Muscle of arm (tissue), 12 donors: ENCODE results near the gene OTUD1. TPM values are rescaled to one million over a fixed set of nuclear protein-coding genes. Genes with fewer than 3 reads are reported as not detected.

ENCODE experiments used
- DNase-seq: peaks from one replicate; pipeline ENCODE4 v3.0.0-alpha.2; 2013
- polyA plus RNA-seq, 12 donors: library from polyadenylated mRNA; unstranded; fragments of 120-200 nt; gene quantifications; one replicate each; pipeline ENCODE4 v1.2.1, GENCODE V29; 2013; ENCODE audit not compliant: insufficient read length in 12 of 12

OTUD1 gene
- polyA plus RNA-seq, 12 donors, result 11.7 to 440 (median 54.3) TPM

DNA sequence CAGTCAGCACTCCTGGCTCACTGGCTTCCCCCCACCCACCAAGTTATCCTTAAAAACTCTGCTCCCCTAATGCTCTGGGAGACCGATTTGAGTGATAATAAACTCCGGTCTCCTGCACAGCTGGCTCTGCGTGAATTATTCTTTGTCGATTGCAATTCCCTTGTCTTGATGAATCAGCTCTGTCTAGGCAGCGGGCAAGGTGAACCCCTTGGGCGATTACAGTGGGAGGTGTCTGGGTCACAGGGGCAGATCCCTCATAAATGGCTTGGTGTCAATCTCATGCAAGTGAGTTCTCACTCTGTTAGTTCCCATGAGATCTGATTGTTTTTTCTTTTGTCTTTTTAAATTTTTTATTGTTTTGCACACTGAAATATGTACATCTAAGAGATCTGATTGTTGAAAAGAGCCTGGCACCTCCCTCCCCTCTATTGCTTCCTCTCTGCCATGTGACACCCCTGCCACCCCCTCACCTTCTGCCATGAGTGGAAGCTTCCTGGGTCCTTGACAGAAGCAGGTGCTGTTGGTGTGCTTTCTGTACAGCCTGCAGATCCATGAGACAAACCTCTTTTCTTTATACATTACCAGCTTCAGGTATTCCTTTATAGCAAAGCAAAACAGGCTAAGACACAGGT, 20.5 kb downstream of the OTUD1 start:
- DNase-seq, result no peak

DNA sequence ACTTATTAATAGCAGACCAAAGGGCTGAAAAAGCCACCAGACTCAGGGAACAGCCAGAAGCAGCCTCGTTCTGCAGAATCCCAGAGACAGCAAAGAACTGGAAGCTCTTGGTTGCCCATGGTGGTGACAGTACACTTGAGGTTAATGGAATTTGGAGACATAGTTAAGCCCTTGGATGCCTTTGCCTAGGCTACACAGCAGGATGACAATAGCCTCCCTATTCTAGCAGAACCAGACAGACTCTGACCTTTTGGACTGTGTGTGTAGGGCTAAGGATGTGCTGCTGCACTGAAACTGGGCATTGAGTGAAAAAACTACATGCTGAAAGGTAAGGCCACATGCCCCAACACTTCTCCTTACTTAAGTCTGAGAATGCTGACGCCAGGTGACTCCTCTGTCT, 22.7 kb downstream of the OTUD1 start:
- DNase-seq, result no peak

DNA sequence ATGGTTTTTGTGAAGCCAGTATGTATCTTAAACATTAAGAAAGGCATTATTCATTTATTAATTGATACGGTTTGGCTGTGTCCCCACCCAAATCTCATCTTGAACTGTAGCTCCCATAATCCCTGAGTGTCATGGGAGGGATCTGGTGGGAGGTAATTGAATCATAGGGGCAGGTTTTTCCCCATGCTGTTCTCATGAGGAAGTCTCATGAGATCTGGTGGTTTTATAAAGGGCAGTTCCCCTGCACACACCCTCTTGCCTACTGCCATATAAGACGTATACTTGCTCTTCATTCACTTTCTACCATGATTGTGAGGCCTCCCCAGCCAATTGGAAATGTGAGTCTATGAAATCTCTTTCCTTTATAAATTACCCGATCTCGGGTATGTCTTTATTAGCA, 28.1 kb downstream of the OTUD1 start:
- DNase-seq, result no peak

DNA sequence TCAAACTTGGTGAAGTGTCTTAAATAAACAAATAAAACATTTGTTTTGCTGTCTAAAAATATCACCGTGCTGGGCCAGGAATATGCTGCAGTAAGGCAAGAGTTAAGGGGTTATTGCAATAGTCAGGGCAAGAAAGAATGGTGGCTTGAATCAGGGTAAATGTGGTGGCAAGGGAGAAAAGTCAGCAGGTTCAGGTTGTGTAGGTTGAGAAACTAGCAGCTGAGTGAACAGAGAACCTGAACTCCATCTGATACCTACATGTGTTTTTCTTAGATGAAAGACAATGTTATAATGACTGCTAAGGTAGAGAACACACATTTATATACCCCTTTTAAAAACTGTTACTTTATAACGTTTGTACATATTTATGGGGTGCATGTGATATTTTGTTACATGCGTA, 28.7 kb downstream of the OTUD1 start:
- DNase-seq, result no peak

DNA sequence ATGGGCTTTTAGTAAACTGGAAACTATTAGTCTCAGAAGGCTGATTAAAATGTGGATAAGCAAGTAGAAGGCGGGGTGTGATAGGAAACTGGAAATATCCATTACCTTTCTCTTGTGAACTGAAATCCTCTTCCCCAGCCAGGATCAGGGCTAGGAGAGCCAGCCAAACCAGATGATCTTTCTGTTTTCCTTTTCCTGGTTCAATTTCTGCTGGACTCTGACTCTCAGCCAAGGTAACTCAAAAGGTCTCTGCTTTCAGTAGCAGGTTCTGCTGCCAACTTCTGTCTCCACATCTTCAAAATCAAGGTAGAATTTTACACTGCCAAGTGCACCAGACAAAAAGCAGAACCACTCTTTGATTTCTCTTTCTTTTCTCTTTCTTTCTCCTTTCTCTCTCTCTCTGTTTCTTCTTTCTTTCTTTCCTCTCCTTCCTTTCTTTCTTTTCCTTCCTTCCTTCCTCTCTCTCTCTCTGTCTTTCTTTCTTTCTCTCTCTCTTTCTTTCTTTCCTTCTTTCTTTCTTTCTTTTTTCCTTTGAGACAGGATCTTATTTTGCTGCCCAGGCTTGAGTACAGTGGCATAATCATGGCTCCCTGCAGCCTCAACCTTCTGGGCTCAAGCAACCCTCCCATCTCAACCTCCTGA, 30.8 kb downstream of the OTUD1 start:
- DNase-seq, result no peak

DNA sequence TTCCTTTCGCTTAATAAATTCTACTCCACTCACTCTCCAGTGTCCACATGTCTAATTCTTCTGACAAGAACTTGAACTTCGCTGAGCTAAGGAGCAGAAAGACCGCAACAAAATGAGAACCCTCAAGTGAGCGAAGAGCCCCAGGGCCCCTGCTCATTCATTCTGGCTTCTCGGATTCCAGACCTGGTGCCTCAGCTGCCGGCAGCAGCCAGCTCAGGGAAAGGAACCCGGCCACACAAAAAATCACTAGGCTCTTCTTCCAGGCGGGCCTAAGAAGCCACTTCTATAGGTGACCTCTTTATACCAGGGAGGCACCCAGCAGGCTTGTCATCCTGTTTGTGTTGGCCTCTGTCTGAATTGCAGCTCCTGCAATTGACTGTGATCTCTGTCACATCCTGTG, 33.3 kb downstream of the OTUD1 start:
- DNase-seq, result no peak

DNA sequence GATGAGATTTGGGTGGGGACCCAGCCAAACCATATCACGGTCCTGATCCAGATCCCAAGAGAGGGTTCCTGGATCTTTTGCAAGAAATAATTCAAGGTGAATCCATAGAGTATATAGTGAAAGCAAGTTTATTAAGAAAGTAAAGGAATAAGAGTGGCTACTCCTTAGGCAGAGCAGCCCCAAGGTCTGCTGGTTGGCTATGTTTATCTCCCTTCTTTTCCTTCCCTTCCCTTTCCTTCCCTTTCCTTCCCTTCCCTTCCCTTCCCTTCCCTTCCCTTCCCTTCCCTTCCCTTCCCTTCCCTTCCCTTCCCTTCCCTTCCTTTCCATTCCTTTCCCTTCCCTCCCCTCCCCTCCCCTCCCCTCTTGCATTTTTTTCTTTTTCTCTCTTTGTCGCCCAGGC, 35.2 kb downstream of the OTUD1 start:
- no peak for DNase-seq

DNA sequence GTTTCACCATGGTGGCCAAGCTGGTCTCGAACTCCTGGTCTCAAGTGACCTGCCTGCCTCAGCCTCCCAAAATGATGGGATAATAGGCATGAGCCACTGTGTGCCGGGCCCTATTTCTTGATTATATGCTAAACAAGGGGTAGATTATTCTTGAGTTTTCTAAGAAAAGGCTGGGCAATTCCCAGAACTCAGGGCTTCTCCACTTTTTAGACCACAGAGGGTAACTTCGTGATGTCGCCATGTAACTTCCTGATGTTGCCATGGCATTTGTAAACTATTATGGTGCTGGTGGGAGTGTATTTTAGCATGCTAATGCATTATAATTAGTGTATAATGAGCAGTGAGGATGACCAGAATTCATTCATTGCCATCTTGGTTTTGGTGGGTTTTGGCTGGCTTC, 35.8 kb downstream of the OTUD1 start:
- no peak for DNase-seq

DNA sequence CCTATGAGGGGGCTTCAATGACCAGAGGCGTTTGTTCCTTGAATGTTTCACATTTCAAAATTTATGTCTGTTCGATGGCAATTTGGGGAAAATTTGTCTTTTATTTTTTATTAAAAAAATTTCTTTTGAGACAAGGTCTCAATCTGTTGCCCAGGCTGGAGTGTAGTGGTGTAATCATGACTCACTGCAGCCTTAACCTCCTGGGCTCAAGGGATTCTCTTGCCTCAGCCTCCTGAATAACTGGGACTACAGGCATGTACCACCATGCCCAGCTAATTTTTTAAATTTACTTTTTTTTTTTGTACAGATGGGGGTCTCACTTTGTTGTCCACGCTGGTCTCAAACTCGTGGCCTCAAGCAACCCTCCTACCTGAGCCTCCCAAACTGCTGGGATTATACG, 39.7 kb downstream of the OTUD1 start:
- DNase-seq, result no peak

DNA sequence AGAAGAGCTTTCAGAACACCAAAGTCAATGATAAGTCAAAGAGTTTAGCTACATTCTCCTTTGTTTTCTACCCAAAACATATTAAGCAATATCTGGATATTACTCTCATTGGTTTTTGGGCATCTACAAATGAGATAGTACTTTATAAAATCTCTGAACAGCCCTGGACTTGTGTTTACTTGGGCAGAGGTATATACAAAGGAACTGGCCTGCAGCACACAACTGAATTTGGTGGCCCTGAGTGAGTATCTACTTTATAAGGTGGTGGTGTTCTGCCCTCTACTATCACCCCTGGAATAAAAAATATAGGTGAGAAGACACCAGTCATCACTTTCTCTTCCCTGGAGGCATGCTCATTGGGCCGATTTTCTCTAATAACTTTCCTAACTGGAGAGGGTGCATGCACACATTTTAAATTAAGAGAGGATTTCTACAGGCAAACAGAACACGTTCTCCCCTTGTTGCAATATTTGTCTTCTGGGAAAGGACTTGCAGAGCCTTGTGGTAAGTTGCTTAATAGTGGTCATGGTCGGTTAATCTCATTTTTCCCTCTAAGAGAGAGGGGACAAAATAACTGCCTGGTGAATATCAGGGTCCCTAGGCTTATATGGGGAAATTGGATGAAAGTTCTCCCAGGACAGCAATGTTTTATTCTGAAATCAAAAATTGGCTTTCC, 41.1 kb downstream of the OTUD1 start:
- DNase-seq, result no peak

DNA sequence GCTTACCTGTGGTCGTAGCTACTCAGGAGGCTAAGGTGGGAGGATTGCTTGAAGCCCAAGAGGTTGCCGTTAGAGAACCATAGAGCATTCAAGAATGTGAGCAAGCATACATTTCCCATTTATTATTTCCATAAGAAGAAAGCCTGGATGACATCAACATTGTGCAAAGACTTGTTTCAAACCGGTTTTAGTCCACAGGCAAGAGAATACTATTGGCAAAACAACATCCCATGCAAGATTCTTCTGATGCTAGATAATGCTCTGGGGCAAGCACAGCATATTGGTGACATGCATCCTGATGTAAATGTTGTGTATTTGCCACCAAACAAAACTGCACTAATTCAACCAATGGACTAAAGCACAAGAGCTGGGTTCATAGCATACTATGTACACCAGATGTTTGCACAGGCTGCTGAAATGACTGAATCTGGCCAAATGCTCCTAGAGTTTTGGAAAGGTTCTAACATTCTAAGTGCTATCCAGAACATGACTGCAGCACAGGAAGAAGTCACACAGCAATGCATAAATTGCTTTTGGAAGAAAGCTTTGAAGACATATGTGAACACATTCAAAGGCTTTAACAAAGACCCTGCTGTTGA, 42.6 kb downstream of the OTUD1 start:
- no peak for DNase-seq

DNA sequence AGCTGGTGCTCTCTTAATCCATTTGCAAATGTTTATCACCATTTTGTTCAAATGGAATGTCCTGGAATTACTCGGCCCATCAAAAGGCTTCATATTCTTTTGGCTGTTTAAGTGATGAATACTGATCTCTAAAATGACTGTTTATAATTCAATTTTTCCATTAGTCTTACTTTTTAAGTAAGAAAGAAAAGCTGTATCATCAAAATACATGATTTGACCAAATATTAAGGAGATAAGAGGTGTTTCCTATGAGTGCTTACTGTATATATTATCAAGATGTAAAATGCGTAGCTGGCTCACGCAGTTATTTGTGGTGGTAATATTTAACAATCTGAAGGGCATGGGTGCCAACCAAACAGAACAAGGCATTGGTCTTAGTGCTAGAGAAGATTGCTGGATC, 51.2 kb downstream of the OTUD1 start:
- no peak for DNase-seq

Other genes starting within 250 kb of the OTUD1 start
- gene PTF1A, start 246.8 kb upstream of the OTUD1 start, polyA plus RNA-seq, result under 1 TPM in 1 of 12 donors, not detected in 11; 0.43 TPM
- gene C10orf67, start 94.3 kb upstream of the OTUD1 start, polyA plus RNA-seq, result under 1 TPM in 9 of 12 donors, not detected in 3; 0.13 to 0.34 (median 0.16) TPM